Endometrial microvascular endothelial cells (primary cell): ENCODE measurements around the gene BATF2. TPM values are rescaled to one million over a fixed set of nuclear protein-coding genes. Genes with fewer than 3 reads are reported as not detected.
"Not testable (repeated sequence)": the region's sequence is repeated elsewhere in the genome, so short reads cannot be mapped to it uniquely, and the experiment has no call there.

ENCODE experiments used
- in situ Hi-C: cut with HindIII; loops from 2 replicates; pipeline ENCODE4 v1.10.0; 2017; ENCODE audit warnings: low sequenced_read_pairs, low pct_unique_long_range_greater_than_20kb; ENCODE audit errors: inconsistent ontology term
- total RNA-seq: library from RNA; depleted of rRNA; stranded (reverse); fragments of >200 nt; gene quantifications from one replicate; pipeline ENCODE4 v1.2.3, GENCODE V29; 2015; ENCODE audit errors: inconsistent ontology term

Gene BATF2, protein sequence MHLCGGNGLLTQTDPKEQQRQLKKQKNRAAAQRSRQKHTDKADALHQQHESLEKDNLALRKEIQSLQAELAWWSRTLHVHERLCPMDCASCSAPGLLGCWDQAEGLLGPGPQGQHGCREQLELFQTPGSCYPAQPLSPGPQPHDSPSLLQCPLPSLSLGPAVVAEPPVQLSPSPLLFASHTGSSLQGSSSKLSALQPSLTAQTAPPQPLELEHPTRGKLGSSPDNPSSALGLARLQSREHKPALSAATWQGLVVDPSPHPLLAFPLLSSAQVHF
- 2.8 TPM for total RNA-seq

DNA sequence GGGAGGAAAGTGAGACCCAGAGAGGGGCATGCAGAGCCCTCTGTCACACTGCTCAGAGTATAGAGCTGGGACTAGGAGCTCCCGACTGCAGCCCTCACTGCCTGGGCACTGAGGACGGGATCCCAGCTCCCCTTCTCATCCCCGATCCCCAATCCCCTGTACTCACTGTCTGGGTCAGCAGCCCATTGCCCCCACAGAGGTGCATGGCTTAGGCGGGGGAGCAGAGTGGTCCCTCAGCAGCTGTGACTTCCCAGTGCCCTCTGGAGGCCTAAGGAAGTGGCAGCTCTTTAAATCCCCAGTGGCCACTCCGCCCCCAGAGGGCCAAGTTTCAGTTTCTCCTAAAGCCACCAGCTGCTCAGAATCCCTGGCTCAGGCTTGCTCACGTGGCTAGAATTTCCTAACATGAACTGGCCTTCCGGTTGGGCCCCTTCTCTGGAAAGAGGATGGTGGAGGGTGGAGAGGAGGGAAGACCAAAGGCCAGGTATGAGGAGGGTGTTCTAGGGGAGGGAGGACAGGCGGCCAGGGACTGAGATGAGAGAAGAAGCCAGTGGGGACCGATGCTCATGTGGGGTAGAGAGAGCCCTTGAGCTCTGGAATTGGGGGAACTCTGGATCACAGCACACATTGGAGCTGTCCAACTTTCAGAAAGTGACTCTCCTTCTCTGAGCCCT lies at the start of gene BATF2:
Gene BATF2 (minus strand): TSS at position 262 of the 671 bp plus-strand sequence. CDS start 57 bp downstream, at position 205.
- in situ Hi-C loops = no loop called here

DNA sequence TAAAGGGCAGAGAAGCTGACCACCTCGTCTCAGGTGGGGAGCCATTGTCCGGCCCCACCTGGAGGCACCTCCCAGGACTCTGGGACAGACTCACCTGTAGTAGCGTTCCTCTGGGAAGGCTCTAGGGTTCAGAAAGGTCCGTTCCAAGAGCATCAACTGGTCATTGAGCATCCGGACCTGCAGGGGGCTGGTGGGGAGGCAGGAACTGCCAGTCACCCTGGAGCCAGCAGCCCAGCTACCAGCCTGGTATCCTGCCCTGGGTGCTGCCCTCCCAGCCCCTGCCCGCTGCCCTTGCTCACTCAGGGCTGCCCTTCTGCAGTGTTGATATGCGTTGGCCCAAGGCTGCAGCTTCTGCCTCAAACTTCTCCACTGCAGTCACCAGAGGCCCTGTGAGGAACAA lies 49.0 kb upstream of the BATF2 start:
- in situ Hi-C loops = no loop called here

DNA sequence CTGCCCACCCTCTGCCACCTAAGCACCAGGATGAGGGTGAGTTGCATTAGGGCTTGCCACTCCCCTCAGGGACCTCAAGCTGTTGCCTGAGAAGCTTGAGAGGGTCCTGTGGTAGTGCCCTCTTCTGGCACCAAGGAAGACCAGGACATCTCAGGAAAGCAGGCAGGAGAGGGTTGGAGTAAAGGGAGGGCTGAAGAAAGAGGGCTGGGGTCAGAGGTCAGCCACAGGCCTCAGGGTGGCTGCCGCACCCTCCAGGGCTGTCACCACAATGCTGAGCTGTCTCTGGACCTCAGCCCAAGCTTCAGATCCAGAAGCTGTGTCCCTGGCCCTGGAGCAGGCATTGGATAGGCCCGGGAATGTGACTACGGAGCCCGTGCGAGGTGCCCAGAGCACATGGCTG lies 48.3 kb upstream of the BATF2 start:
- in situ Hi-C loops = no loop called here

DNA sequence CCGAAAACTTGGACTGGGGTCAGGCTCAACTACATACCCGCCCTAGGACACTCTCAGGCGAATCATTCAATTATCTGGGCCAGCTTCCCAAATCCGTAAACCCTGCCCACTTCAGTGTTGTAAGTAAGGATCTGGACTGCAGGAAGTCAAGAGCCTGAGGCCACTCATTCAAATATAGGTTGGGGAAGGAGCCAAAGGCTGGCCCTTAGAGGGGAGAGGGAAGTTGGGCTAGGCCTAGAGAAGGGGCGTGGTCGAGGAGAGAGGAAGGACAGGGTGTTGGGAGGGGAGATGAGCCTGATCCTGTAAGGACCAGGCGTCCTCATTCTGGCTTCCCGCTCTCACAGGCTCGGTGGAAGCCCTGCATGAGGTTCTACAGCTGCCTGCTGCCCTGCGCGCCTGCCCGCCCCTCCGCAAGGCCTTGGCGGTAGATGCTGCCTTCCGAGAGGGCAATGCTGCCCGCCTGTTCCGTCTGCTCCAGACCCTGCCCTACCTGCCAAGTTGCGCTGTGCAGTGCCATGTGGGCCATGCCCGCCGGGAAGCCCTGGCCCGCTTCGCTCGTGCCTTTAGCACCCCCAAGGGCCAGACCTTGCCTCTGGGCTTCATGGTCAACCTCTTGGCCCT lies 47.2 kb upstream of the BATF2 start:
- in situ Hi-C loops = no loop called here

DNA sequence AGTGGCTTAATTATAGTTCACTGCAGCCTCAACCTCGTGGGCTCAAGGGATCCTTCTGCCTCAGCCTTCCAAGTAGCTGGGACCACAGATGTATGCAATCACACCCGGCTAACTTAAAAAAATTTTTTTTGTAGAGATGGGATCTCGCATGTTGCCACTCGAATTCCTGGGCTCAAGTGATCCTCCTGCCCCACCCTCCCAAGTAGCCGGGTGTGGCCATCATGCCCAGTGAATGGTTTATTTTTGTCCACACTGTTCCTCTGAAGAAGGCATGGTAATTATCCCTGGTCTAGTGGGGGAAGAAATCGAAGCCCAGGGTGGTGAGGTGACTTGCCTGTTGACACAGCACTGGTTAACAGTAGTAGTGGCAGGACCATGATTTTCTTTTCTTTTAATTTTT lies 46.1 kb upstream of the BATF2 start:
- in situ Hi-C loops = no loop called here

DNA sequence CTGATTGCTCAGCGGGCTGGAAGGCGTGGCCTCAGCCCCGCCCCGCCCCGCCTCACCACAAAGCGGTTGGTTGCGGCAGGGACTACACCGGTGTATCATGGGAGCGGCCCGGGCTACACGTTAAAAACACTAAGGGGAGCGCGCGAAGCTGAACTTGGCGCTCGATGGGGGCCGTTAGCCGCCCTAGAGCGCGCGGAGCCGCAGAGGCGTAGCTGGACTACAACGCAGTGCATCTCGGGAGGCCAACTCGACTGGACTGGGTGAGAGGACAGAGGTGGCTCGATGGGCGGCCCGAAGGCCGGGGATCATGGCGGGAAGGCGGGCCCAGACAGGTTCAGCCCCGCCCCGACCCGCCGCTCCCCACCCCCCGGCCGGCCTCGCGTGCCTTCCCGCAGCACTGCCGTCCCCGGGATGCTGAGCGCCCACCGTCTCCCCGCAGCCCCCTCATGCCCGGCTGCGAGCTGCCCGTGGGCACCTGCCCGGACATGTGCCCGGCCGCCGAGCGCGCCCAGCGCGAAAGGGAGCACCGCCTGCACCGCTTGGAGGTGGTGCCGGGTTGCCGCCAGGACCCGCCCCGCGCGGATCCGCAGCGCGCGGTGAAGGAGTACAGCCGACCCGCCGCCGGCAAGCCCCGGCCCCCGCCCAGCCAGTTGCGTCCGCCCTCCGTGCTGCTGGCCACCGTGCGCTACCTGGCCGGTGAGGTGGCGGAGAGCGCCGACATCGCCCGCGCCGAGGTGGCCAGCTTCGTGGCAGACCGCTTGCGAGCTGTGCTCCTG lies 44.3 kb upstream of the BATF2 start, which contains the start of gene SAC3D1:
Gene SAC3D1 (plus strand): TSS at position 364 of the 776 bp plus-strand sequence. CDS start 83 bp downstream, at position 447.
- in situ Hi-C loops = no loop called here

DNA sequence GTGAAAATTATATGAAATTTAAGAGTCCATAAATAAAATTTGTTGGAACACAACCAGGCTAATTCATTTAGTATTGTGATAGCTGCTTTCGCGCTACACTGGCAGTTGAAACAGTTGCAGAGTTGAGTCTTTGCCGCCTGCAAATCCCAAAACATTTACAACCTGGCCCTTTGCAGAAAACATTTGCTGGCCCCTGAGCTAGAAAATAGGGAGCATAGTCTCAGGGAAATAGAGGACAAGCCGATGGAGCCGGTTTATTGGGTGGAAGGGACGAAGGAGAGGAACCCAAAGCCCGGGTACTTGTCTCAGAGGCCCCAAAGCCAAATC lies 43.7 kb upstream of the BATF2 start:
- in situ Hi-C loops = no loop called here

DNA sequence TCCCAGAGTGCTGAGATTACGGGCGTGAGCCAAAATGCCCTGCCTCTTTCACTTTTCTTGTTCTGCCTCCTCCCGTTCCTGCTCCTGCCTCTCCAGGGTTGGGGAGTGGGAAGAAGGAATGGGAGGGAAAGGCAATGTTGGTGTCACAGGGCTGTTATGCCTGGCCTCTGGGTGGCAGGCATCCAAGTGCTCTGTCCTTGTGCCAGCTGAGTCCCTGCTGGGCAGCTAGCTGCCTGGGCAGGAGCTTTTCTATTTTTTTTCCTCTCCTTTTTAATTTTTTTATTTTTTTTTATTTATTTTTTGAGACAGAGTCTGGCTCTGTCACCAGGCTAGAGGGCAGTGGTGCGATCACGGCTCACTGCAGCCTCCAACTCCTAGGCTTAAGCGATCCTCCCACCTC lies 40.2 kb upstream of the BATF2 start:
- in situ Hi-C loops = no loop called here

DNA sequence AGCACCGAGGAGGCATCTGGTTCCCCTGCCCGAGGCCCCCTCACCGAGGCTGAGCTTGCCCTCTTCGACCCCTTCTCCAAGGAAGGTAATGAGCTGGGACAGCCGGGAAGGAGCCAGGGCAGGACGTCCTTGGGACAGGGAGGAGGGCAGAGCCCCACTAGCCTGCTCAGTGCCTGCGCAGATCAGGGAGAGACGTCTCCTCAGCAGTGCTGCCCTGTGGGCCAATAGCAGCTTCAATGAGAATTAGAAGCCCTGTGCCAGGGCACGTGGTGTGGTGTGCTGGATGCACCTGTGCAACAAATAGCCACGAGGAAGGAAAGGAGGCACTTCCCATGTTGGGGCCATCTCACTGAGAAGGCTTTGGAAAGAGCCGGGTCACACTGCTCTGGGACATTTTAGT lies 38.8 kb upstream of the BATF2 start:
- in situ Hi-C loops = no loop called here

DNA sequence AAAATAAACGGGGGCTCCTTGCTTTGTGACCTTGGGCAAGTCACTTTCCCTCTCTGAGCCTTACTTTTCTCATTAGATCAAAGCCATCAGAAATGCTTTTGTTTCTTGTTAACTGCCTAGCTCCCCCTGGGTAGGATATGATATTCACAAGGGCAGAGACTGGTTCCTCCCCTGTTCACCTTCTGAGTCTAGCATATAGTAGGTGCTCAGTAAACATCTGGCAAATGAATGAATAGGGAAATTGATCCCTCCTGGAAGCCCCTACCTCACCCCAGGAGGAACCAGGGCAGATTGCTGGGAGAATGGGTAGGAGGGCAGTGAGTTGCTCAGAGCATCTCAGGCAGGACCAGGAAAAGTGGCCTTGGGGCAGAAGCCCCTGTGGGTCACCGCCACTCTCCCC lies 37.7 kb upstream of the BATF2 start:
- in situ Hi-C loops = no loop called here

DNA sequence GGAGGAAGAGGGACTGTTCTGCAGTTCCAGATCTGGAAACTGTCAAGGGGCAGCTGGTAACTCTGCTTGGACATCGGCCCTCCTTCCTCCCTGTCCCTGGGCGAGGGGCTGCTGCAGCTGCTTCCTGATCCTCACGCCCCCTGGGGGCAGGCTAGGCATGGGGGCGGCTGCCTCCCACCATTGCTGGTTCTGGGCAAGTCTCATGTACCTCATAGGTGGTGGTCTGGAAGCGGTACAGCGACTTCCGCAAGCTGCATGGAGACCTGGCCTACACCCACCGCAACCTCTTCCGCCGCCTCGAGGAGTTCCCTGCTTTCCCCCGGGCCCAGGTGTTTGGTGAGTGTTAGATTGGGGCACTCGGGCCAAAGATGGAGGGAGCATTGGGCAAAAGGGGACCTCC lies 35.4 kb upstream of the BATF2 start:
- in situ Hi-C loops = no loop called here

DNA sequence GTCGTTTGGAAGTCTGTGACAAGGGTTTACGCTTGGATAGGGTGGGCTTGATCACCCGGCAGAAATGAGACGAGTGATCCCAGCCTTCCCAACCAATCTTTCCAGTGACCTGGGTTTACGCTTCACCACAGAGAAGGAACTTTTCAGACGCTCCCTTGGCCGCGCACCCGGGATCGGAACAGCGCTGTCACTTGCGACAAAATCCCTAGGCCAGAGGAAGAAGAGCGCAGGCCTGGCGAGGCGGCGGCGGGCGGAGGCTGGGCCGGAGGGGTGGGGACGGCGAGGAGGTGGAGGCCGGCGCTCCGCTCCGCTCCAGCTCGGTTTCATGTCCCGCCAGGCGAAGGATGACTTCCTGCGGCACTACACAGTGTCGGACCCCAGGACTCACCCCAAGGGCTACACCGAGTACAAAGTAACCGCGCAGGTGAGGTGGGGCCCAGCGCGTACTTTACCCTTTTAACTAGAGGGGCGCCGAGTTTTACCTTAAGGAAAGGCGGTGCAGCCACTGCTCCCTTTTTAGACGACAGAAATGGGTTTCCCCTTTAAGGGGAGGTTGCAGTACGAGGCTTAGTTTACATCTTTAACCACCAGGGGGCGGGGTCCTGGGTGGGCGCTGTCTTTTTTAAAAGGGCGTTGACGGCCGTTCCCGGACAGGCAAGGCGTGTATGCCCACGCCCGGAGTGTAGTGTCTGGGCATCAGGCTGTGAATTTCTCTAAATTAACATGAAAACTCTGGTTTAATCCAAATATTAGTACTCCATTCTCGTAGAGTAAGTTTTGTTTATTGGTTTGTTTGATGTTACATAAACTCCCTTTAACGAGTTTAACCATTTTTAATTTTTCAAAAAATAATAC lies 30.7 kb upstream of the BATF2 start, which contains the start of gene SNX15:
Gene SNX15 (plus strand): TSS at position 227 of the 855 bp plus-strand sequence. CDS start 99 bp downstream, at position 326.
- in situ Hi-C loops = no loop called here

DNA sequence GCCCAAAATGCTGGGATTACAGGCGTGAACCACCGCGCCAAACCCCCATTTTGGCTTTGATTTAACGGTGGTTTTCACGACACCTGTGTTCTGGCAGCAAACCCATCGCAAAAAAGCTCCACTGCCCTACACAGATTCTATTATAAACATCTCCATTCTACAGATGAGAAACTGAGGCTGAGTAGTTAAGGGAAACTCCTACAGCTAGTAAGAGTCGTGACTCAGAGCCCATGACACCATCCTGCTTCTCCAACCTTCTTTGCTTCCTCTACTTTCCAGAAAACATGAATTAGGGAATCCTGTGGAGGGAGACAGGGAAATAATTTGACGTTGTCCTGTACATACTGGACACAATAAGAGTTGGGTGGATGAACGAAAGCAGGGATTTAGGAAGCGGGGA lies 30.0 kb upstream of the BATF2 start:
- in situ Hi-C loops = no loop called here

DNA sequence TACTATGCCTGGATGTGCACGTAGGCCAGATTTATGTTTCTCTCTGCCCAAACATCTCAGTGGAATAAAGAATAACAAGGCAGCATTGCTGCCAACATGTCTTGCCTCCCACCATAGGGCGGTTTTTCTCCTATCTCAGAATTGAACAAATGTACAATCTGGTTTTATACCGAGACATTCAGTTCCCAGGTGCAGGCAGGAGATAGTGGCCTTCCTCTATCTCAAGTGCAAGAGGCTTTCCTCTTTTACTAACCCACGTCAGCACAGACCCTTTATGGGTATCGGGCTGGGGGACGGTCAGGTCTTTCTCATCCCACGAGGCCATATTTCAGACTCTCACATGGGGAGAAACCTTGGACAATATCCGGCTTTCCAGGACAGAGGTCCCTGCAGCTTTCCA lies 26.7 kb upstream of the BATF2 start:
- in situ Hi-C loops = not testable (repeated sequence)

DNA sequence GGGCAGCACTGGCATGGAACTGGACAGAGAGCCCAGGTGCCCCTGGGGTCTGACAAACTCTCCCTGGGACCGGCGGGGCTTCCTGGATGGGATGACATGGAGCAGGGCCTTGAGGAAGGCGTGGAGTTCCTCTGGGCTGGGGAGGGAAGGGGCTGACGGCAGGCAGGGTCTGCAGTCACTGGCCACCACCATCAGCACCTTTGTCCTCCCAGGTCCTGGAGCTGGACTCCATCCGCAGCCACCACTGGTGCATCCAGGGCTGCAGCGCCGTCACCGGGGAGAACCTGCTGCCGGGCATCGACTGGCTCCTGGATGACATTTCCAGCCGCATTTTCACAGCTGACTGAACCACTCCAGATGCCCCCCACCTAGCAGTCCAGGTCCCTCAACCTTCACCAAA lies 24.7 kb upstream of the BATF2 start:
- in situ Hi-C loops = no loop called here

DNA sequence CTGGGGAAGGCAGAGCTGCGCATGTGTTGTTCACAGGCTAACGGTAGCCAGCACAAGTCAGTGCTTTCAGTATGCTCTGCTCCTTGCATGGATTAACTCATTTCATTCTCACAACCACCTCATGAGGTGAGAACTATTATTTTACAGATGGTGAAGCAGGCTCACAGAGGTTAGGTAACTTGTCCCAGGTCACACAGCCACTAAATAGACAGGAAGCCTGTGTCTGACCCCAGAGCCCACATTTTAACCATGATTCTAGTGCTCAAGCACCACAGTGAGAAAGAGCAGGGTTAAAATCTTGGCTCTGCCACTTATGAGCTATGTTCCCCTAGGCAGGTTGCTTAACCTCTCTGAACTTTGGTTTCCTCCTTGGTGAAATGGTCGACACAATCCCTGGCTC lies 24.2 kb upstream of the BATF2 start:
- in situ Hi-C loops = no loop called here

DNA sequence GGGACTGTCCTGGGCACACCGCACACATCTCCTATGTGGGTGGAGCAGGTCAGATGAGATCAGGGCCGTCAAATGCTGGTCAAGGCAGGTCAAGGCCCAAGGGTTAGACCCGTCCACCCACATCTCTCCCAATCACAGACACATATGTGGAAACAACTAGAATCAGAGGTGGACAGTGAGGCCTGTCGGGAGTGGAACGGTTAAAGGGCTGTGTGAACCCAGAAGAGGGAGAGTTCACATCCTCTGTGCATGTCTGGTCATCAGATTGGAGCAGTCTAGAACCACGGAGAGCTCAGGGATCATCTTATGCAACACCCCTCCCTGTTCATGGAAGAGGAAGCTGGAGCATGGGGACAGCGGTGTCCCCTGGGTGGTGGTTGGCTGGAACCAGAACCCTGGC lies 23.1 kb upstream of the BATF2 start:
- in situ Hi-C loops = no loop called here

DNA sequence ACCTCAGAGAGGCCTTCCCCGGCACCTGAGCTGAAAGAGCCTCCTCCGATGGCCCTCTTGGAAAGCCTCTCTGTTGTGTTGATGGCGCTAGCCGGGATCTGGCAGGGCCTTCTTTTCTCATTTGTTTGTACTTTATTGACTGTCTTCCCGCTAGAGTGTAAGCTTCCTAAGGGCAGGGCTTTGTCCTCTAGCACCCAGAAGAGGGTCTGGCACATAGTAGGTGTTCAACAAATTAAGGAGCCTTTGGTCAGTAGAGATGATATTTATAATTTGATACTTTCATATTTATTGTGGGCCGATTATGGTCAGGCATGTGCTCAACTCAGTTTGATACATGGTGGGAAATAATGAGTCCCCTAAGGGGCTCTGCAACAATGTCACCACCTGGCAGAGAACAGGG lies 21.2 kb upstream of the BATF2 start:
- in situ Hi-C loops = no loop called here

DNA sequence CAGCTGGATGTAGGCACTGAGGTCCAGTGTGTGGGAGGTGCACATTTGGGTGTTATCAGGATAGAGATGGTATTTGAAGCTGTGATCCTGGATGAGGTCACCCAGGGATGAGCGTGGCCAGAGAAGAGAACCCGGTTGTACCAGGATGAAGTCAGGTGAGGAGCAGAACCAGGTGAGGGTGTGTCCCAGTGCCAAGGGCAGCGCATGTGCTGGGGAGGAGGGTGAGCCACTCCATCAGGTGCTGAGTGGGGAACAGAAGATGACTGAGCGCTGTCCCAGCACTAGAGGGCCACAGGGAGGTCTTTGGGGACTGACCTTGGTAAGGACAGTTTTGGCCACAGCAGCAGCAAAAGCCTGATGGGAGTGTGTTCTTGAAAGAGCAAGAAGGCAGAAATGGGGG lies 19.9 kb upstream of the BATF2 start:
- in situ Hi-C loops = no loop called here
